Breast epithelium (tissue), 3 donors: Measurements from ENCODE around the gene ST6GALNAC3.

ENCODE experiments used
- POLR2A ChIP-seq: fragments of 450-650 bp; IDR thresholded peaks from one replicate; pipeline ENCODE4 v1.6.1; 2016; ENCODE audit warnings: antibody characterized with exemption, mild to moderate bottlenecking, moderate library complexity
- TF ChIP-seq, protein P1 (sequence below), 3 donors: fragments of 450-650 bp; IDR thresholded peaks; one replicate each; pipeline ENCODE4 v1.5.1; 2016 to 2017; ENCODE audit warnings: antibody characterized with exemption in 3 of 3, mild to moderate bottlenecking in 3 of 3, moderate library complexity in 3 of 3

DNA sequence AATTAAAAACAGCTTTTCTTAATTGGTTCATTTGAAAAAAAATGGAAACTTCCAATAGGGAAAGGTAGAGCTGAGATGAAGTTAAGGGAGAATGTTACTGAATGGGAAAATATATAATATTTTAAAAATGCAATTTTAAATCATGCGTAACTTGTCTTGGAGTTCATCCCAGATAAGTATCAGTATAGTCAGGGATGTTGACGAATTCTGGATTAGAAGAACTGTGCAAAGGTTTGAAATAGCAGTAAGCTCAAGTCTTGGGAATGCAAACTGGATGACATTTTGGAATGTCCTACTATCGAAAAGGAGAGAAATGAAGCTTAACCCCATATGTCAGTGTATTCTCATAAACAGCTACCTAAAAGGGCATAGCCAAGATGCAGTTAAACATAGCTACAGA, 4.0 kb upstream of the ST6GALNAC3 start:
- TF ChIP-seq, protein P1, sequence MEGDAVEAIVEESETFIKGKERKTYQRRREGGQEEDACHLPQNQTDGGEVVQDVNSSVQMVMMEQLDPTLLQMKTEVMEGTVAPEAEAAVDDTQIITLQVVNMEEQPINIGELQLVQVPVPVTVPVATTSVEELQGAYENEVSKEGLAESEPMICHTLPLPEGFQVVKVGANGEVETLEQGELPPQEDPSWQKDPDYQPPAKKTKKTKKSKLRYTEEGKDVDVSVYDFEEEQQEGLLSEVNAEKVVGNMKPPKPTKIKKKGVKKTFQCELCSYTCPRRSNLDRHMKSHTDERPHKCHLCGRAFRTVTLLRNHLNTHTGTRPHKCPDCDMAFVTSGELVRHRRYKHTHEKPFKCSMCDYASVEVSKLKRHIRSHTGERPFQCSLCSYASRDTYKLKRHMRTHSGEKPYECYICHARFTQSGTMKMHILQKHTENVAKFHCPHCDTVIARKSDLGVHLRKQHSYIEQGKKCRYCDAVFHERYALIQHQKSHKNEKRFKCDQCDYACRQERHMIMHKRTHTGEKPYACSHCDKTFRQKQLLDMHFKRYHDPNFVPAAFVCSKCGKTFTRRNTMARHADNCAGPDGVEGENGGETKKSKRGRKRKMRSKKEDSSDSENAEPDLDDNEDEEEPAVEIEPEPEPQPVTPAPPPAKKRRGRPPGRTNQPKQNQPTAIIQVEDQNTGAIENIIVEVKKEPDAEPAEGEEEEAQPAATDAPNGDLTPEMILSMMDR (IDR thresholded peaks at IDR 0.05): no peak
- TF ChIP-seq POLR2A: no peak
